Testis (tissue), 2 donors: ENCODE results near the gene PMM1.

Source experiments
- CTCF ChIP-seq, 3 experiments: fragments of 450-650 bp in 2 of 3; fragments of 200-600 bp in 1 of 3; sonication (generic) in 1 of 3; IDR thresholded peaks; one replicate each; pipeline ENCODE4 v1.5.1; 2016 to 2019; ENCODE audit warnings: antibody characterized with exemption in 3 of 3, mild to moderate bottlenecking in 2 of 3, moderate library complexity in 1 of 3
- POLR2A ChIP-seq: fragments of 450-650 bp; IDR thresholded peaks from one replicate; pipeline ENCODE4 v1.6.1; 2017; ENCODE audit warnings: antibody characterized with exemption, mild to moderate bottlenecking, moderate library complexity

- TF ChIP-seq POLR2A (no peak), CTCF (IDR thresholded peaks at IDR 0.05) (no peak)
Observed at GRCh38 chr22:41571786-41572185, 17.9 kb downstream of the PMM1 start.
